ENCODE results near the gene NDUFS2.

Gene NDUFS2

GRCh38 chr1:161193561-161194235 is 8.5 kb upstream of the NDUFS2 start:
- TF ChIP-seq GATA1 (IDR thresholded peaks at IDR 0.05; ENCODE audit: low read depth, low read length), result no peak
- no peak for TF ChIP-seq POLR2A (IDR thresholded peaks at IDR 0.05; ENCODE audit: low read length)
- DNase-seq, result no peak

GRCh38 chr1:161195171-161195570 is 7.0 kb upstream of the NDUFS2 start:
- no peak for DNase-seq

DNA sequence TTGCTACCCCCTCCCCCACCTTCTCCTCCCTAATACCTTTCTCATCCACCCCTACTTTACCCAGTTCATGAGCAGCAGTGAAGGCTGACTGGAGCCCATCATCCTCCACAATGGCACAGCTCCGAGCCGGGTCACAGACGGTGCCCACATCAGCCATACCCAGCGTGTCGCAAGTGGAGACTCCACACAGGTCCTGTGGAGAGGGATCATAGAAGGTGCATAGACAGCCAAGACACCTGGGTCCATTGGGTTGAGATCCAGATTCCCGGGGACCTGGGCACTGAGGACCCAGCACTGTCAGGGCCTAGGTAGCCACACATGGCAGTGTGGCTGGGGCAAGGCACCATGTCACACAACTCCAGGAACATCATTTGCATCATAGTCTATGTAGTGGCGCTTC is 6.1 kb upstream of the NDUFS2 start:
- TF ChIP-seq POLR2A (IDR thresholded peaks at IDR 0.05; ENCODE audit: low read length), result no peak
- no peak for TF ChIP-seq GATA1 (IDR thresholded peaks at IDR 0.05; ENCODE audit: low read depth, low read length)
- no peak for DNase-seq

More at GRCh38 chr1:161195171-161195570, 7.0 kb upstream of the NDUFS2 start:
- no peak for TF ChIP-seq GATA1 (IDR thresholded peaks at IDR 0.05; ENCODE audit: low read depth, low read length)

DNA sequence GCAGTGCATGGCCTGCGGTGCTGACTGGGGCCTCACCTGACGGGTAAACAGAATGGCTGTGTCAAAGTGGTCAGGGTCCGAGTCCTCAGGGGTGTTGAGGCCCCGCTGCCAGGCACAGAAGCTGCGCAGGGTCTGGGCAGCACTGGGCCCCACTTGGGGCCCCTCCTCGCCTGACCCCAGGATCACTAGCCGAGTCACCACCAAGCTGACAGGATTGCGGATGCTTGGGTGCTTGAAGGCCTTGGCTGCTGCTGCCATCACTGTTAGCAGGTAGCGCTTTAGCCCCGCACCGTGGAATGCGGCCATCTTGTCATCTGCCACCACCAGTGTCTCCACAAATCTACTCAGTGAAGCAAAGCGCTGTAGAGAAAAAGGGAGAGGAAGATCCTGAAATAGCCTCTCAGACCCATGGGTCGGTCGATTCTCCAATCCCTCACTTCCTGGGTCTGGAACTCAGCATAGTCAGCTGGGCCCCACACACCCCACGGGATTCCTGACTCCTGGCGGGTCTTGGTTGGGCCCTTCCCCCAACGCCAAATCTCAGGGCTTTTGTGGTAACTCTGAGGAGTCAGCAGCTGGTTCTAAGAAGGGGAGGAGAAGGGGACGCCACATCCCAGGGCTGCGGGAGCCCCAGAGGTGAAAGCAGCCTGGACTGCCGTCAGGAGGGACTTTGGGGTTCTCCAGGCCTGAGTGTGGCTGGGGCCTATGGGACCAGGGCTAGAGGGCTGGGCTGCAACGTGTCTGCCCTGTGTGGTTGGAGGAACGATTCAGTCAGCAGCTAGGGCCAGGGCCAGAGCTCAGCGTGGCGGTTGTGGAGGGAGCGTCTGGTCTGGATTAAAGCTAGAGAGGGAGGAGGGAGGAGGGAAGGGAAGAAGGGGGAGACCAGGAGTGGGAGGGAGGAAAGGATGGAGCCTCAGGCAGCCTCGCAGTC is 5.4 kb upstream of the NDUFS2 start:
- no peak for TF ChIP-seq POLR2A (IDR thresholded peaks at IDR 0.05; ENCODE audit: low read length)
- no peak for TF ChIP-seq GATA1 (IDR thresholded peaks at IDR 0.05; ENCODE audit: low read depth, low read length)
- no peak for DNase-seq

DNA sequence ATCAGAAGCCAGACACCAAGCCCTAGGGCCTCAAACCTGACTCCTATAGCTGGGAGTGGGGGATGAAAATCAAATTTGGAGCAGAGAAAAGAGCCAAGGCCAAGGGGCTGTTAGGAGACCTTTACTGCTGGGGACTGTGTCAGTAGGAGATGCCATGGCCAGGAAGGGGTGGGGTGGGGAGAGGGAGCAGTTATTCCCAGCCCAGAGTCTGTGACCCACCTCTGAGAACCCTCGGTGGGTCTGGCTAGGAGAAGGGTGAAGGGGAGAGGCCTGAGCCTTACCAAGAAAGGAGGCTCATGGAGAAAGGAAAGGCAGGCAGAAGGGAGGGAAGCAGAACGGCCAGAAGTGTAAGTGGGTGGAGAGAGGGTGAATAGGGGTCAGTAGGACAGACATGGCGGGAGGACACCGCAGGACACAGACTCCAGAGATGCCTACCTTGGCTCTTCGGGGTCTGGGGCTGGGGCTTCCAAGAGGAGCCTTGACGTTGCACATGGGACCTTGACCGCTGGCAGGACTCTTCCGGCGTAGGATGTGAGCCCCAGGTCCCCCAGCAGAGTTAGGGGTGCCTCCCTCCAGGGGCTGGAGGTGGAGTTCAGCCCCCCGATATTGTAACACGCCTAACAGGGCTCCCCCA is 4.5 kb upstream of the NDUFS2 start:
- no peak for DNase-seq
- no peak for TF ChIP-seq POLR2A (IDR thresholded peaks at IDR 0.05; ENCODE audit: low read length)
- TF ChIP-seq GATA1 (IDR thresholded peaks at IDR 0.05; ENCODE audit: low read depth, low read length), result no peak

DNA sequence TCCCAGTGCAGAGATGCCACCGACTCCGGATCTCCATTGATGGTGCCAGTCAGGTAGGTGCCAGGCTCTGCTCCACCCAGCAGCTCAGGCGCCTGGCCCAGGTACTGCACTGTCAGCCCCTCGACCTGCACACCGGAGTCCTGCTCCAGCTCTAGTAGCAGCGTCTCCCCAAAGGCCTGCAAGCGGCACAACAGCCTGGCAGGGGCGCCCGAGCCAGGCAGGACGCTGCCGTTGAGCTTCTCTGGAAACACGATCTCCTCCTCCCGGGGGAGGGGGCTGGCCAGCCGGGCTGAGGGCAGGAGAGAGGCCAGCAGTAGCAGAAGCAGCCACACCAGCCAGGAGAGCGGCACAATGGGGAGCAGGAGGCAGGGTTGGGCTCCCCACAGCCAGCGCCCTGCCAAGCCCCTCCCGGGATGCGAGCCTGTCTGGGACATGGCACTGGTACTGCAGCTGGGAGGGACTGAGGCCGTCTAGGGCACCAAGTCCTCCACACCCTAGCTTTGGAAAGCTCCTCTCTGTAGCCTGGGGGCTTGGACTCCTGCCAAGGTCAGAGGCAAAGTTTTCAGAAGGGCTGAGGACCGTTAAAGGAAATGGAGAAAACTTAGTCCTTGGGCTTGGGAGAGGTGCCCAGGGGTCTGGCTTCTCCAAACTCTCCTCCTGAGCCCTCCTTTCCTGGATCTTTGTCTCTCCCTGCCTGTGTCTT is 3.8 kb upstream of the NDUFS2 start:
- peak; percentile 20 to 36 for DNase-seq
- TF ChIP-seq GATA1 (IDR thresholded peaks at IDR 0.05; ENCODE audit: low read depth, low read length) (no peak), POLR2A (IDR thresholded peaks at IDR 0.05; ENCODE audit: low read length) (no peak)

GRCh38 chr1:161198897-161199431 is 3.2 kb upstream of the NDUFS2 start, which contains the start of gene ADAMTS4:
Gene ADAMTS4 (minus strand): TSS chr1:161199054. CDS start chr1:161198627, 427 bp downstream.
- no peak for DNase-seq
- TF ChIP-seq POLR2A (IDR thresholded peaks at IDR 0.05; ENCODE audit: low read length), result no peak
- TF ChIP-seq GATA1 (IDR thresholded peaks at IDR 0.05; ENCODE audit: low read depth, low read length), result no peak

GRCh38 chr1:161199506-161200139 is 2.5 kb upstream of the NDUFS2 start:
- no peak for TF ChIP-seq GATA1 (IDR thresholded peaks at IDR 0.05; ENCODE audit: low read depth, low read length)
- no peak for TF ChIP-seq POLR2A (IDR thresholded peaks at IDR 0.05; ENCODE audit: low read length)
- no peak for DNase-seq

- DNase-seq, result no peak
- TF ChIP-seq GATA1 (IDR thresholded peaks at IDR 0.05; ENCODE audit: low read depth, low read length) (no peak), POLR2A (IDR thresholded peaks at IDR 0.05; ENCODE audit: low read length) (no peak)
These were observed 1.7 kb upstream of the NDUFS2 start for GRCh38 chr1:161200421-161200991.

DNA sequence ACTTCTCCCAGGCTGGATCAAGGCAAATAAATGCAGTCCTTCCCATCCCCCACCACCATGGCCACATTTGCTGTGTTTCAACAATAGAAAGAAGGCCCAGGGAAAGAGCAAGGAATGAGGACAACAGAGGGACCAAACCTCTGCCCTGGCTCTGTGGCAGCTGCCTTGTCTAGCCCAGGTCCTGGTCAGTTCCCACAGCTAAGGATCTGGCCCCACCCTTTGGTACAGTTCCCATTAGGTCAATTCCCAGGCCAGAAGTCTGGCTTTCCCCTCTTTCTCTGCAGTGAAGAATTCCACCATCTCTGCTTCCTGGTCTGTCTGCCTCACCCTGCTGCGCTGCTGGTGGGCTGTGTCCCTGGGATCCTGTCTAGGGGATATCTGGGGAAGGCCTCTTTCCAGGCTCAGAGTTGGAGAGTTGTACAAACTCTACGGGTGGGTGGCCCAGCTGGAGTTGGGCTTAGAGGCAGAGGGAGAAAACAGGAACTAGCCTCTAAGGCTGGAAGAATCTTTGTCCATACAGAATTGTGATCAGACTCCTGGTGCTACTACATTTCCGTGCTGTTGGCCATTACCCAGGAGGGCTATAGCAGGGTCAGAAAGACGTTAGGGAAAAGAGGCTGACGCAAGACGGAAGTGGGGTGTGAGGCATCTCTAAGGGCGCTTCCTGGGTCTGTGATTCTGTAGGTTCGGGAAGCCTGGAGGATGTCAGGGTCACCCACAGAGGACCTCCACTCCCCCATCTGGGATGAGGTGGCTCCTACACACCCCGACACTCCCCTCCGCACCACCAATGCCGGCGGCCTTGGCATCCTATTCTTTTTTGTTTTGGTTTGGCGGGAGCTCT is 953 bp upstream of the NDUFS2 start:
- TF ChIP-seq GATA1 (IDR thresholded peaks at IDR 0.05; ENCODE audit: low read depth, low read length) (no peak), POLR2A (IDR thresholded peaks at IDR 0.05; ENCODE audit: low read length) (no peak)

GRCh38 chr1:161206411-161207140 is 4.4 kb downstream of the NDUFS2 start:
- DNase-seq, result no peak
- TF ChIP-seq GATA1 (IDR thresholded peaks at IDR 0.05; ENCODE audit: low read depth, low read length) (no peak), POLR2A (IDR thresholded peaks at IDR 0.05; ENCODE audit: low read length) (no peak)

More for the DNA sequence above, 953 bp upstream of the NDUFS2 start:
- no peak for DNase-seq

Data from erythroblast (primary cell).